Prostate gland (tissue), 2 donors: ENCODE data around the gene APH1A. TPM values are rescaled to one million over a fixed set of nuclear protein-coding genes. Genes with fewer than 3 reads are reported as not detected.

Source experiments
- DNase-seq: peaks from one replicate; pipeline ENCODE4 v3.0.0-alpha.2; 2019; ENCODE audit warnings: low spot score
- H3K27ac ChIP-seq, 2 donors: fragments of 200-600 bp; sonication (generic); 2 replicates each; pipeline ENCODE4 v1.5.1; 2017 to 2019
- H3K27me3 ChIP-seq: fragments of 200-600 bp; sonication (generic); replicated peaks from 2 replicates; pipeline ENCODE4 v1.5.1; 2019; ENCODE audit not compliant: insufficient read depth
- H3K36me3 ChIP-seq, 2 donors: fragments of 200-600 bp; sonication (generic); 1 replicate in 1 of 2; 2 replicates in 1 of 2; pipeline versions ENCODE4 v1.5.1 to v1.8.1; 2017 to 2019
- H3K4me1 ChIP-seq: fragments of 200-600 bp; sonication (generic); replicated peaks from 2 replicates; pipeline ENCODE4 v1.5.1; 2019
- H3K4me3 ChIP-seq, 2 donors: fragments of 200-600 bp; sonication (generic); 2 replicates each; pipeline ENCODE4 v1.5.1; 2017 to 2019
- H3K9me3 ChIP-seq: fragments of 200-600 bp; sonication (generic); 2 replicates; pipeline ENCODE4 v1.5.1; 2017
- CTCF ChIP-seq, 4 experiments: fragments of 200-600 bp in 2 of 4; fragments of 450-650 bp in 2 of 4; sonication (generic) in 2 of 4; IDR thresholded peaks; 1 replicate in 3 of 4; 2 replicates in 1 of 4; pipeline ENCODE4 v1.5.1; 2016 to 2019; ENCODE audit warnings: antibody characterized with exemption in 4 of 4, mild to moderate bottlenecking in 2 of 4, moderate library complexity in 2 of 4
- POLR2A ChIP-seq: fragments of 450-650 bp; IDR thresholded peaks from one replicate; pipeline ENCODE4 v1.6.1; 2016; ENCODE audit warnings: antibody characterized with exemption, mild to moderate bottlenecking
- POLR2AphosphoS5 ChIP-seq: sonication (generic); formaldehyde crosslinking; IDR thresholded peaks from one replicate; pipeline ENCODE4 v1.6.1; 2017; ENCODE audit warnings: antibody characterized with exemption
- WGBS: methylation state at CpG from one replicate; pipeline ENCODE4 v1.1.5; 2018; 5-methylcytosine and 5-hydroxymethylcytosine counted together
- intact Hi-C: fragments of 100-400 bp; cut with DNase I; formaldehyde crosslinking; loops from one replicate; pipeline ENCODE4 v1.14.2; 2022
- total RNA-seq, 2 donors: library from RNA; depleted of rRNA; stranded (reverse); fragments of >200 nt; gene quantifications; one replicate each; pipeline ENCODE4 v1.1.0, GENCODE V29; 2016

APH1A gene
- total RNA-seq, 2 donors from 2014 or later = 122 to 130 TPM

GRCh38 chr1:150256554-150257341 is 12.1 kb downstream of the APH1A start:
- Histone ChIP-seq H3K27me3 (peaks cover 3% of the 10 kb centered on the region), H3K9me3 (no peaks in the 10 kb centered on the region), H3K36me3 (no peaks in the 10 kb centered on the region), H3K27ac (peak overlapping the region; percentile 33 to 64), H3K4me3 (no peak overlapping the region), H3K4me1 (peaks cover 4% of the 10 kb centered on the region)
- TF ChIP-seq CTCF (IDR thresholded peaks at IDR 0.05) (no peak), POLR2A (no peak), POLR2AphosphoS5 (no peak)
- no peak for DNase-seq
- intact Hi-C loops = loop anchor here (1.0 kb wide), 1 partner anchor 24 kb away; no protein-coding TSS in a partner anchor
- 33% methylated on average over 14 of the region's 14 CpGs for WGBS

- DNase-seq = no peak
- Histone ChIP-seq H3K4me3 (no peak overlapping the region), H3K27ac (peak overlapping the region; percentile 33 to 64), H3K36me3 (no peaks in the 10 kb centered on the region), H3K27me3 (peaks cover 3% of the 10 kb centered on the region), H3K9me3 (no peaks in the 10 kb centered on the region), H3K4me1 (peaks cover 4% of the 10 kb centered on the region)
- intact Hi-C loops = loop anchor here (1.0 kb wide), 1 partner anchor 24 kb away; no protein-coding TSS in a partner anchor
- WGBS = 8% methylated on average over 1 of the region's 1 CpG
- TF ChIP-seq CTCF (IDR thresholded peaks at IDR 0.05) = no peak
- TF ChIP-seq POLR2AphosphoS5 = no peak
- TF ChIP-seq POLR2A = no peak
Measured at GRCh38 chr1:150256198-150256553, 12.6 kb downstream of the APH1A start.

DNA sequence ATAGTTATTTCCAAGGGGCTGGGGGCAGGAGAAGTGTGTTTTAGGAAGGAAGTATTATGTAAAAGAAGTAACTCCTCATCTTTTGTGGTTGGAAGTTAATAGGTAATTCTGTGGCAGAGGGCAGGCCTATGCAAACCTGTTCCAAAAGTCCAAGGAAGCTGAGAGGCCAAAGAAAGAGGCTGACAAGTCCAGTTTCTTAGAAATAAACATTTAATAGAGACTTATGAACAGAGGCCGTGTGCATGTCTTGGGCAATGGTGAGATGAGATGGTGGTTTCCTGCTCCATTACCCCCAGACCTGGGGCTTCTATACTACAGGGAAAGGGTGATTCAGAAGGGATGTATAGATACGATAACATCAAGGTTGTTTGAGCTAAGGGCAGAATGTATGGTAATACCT is 18.9 kb downstream of the APH1A start:
- Histone ChIP-seq H3K36me3 (no peaks in the 10 kb centered on the region), H3K4me3 (no peak overlapping the region), H3K27ac (no peak overlapping the region), H3K9me3 (no peaks in the 10 kb centered on the region), H3K4me1 (no peaks in the 10 kb centered on the region), H3K27me3 (no peaks in the 10 kb centered on the region)
- 74% methylated on average over 2 of the region's 2 CpGs for WGBS
- no peak for DNase-seq
- no peak for TF ChIP-seq POLR2AphosphoS5
- no peak for TF ChIP-seq POLR2A
- TF ChIP-seq CTCF (IDR thresholded peaks at IDR 0.05) = no peak
- intact Hi-C loops = no loop called here

- 94% methylated on average over 3 of the region's 3 CpGs for WGBS
Measured at GRCh38 chr1:150243003-150243402, 25.8 kb downstream of the APH1A start.

More at GRCh38 chr1:150243003-150243402, 25.8 kb downstream of the APH1A start:
- Histone ChIP-seq H3K36me3 (no peaks in the 10 kb centered on the region), H3K9me3 (no peaks in the 10 kb centered on the region), H3K4me1 (no peaks in the 10 kb centered on the region), H3K4me3 (no peak overlapping the region), H3K27ac (no peak overlapping the region), H3K27me3 (no peaks in the 10 kb centered on the region)
- TF ChIP-seq CTCF (IDR thresholded peaks at IDR 0.05) (no peak), POLR2A (no peak), POLR2AphosphoS5 (no peak)
- intact Hi-C loops = no loop called here
- no peak for DNase-seq
